GM21619 (cell line): ENCODE results near the gene KAT6B.
"Not testable (repeated sequence)": the region's sequence is repeated elsewhere in the genome, so short reads cannot be mapped to it uniquely, and the experiment has no call there.

Experiments
- ATAC-seq: cut with Tn5 transposase; IDR thresholded peaks from one replicate; pipeline ENCODE4 v1.9.1; 2021; ENCODE audit not compliant: unreplicated experiment

Gene KAT6B

GRCh38 chr10:75032119-75032518, 205.7 kb downstream of the KAT6B start:
- no peak for ATAC-seq

GRCh38 chr10:75032813-75033212, 206.4 kb downstream of the KAT6B start:
- ATAC-seq: no peak

GRCh38 chr10:75033399-75034130, 207.2 kb downstream of the KAT6B start:
- no peak for ATAC-seq

GRCh38 chr10:75034131-75034512, 207.7 kb downstream of the KAT6B start:
- no peak for ATAC-seq

- no peak for ATAC-seq
Observed at GRCh38 chr10:75034714-75035258, 208.4 kb downstream of the KAT6B start.

GRCh38 chr10:75035975-75036708, 209.7 kb downstream of the KAT6B start:
- ATAC-seq: peak; percentile 62

- no peak for ATAC-seq
Observed at GRCh38 chr10:75037171-75038153, 211.1 kb downstream of the KAT6B start.

GRCh38 chr10:75038335-75038734, 211.9 kb downstream of the KAT6B start:
- no peak for ATAC-seq

- ATAC-seq: no peak
Observed at GRCh38 chr10:75040576-75040975, 214.2 kb downstream of the KAT6B start.

GRCh38 chr10:75042292-75042974, 216.0 kb downstream of the KAT6B start:
- ATAC-seq: no peak

- ATAC-seq: no peak
Observed at GRCh38 chr10:75043256-75044131, 217.1 kb downstream of the KAT6B start.

GRCh38 chr10:75048669-75049098, 222.3 kb downstream of the KAT6B start:
- ATAC-seq: no peak

- no peak for ATAC-seq
Observed at GRCh38 chr10:75049316-75050148, 223.1 kb downstream of the KAT6B start.

- no peak for ATAC-seq
Observed at GRCh38 chr10:75050149-75050919, 223.9 kb downstream of the KAT6B start.

- ATAC-seq: no peak
Observed at GRCh38 chr10:75051308-75051707, 224.9 kb downstream of the KAT6B start.

GRCh38 chr10:75055896-75056406, 229.6 kb downstream of the KAT6B start:
- not testable (repeated sequence) for ATAC-seq

- no peak for ATAC-seq
Observed at GRCh38 chr10:75057680-75058079, 231.3 kb downstream of the KAT6B start.

- ATAC-seq: no peak
Observed at GRCh38 chr10:75058161-75058560, 231.8 kb downstream of the KAT6B start.
